PC-9 (cell line): ENCODE results near the gene EXTL1. TPM values are rescaled to one million over a fixed set of nuclear protein-coding genes. Genes with fewer than 3 reads are reported as not detected.

ENCODE experiments used
- BruUV-seq: library from RNA; stranded (reverse); fragments of 400-500 nt; replicated peaks from 2 replicates; lab custom pipeline; 2021; lab: Mats Ljungman, UMichigan
- CTCF ChIA-PET: fragments of 300-600 bp; sonication (Branson Sonifier 250); formaldehyde crosslinking; loops from one replicate; lab custom pipeline; 2022; ENCODE audit warnings: antibody characterized with exemption; lab: Charles Lee
- POLR2A ChIA-PET: fragments of 300-600 bp; sonication (Branson Sonifier 250); formaldehyde crosslinking; loops from one replicate; lab custom pipeline; 2022; ENCODE audit warnings: antibody characterized with exemption; ENCODE audit not compliant: unreplicated experiment; lab: Charles Lee
- DNase-seq, 2 experiments: peaks; one replicate each; pipeline versions ENCODE4 v3.0.0 to v3.0.0-alpha.2; 2015 to 2022; ENCODE audit warnings: mixed read lengths in 1 of 2
- H2AFZ ChIP-seq: fragments of 200-600 bp; sonication (generic); 2 replicates; pipeline ENCODE4 v1.8.1; 2017; ENCODE audit warnings: antibody characterized with exemption
- H3F3A ChIP-seq: fragments of 200-600 bp; sonication (generic); 2 replicates; pipeline ENCODE4 v1.8.1; 2017; ENCODE audit warnings: antibody characterized with exemption, mild to moderate bottlenecking, low read depth; ENCODE audit not compliant: insufficient read depth
- H3K27ac ChIP-seq: fragments of 200-600 bp; sonication (generic); 2 replicates; pipeline ENCODE4 v1.6.1; 2016; ENCODE audit warnings: mixed run types
- H3K27me3 ChIP-seq: fragments of 200-600 bp; sonication (generic); 2 replicates; pipeline ENCODE4 v1.6.1; 2016; ENCODE audit warnings: low read depth, mixed run types; ENCODE audit not compliant: insufficient read depth
- H3K36me3 ChIP-seq: fragments of 200-600 bp; sonication (generic); 2 replicates; pipeline ENCODE4 v1.6.1; 2016; ENCODE audit warnings: low read depth, mixed run types
- H3K4me1 ChIP-seq: fragments of 200-600 bp; sonication (generic); replicated peaks from 2 replicates; pipeline ENCODE4 v1.6.1; 2016; ENCODE audit warnings: mixed run types; ENCODE audit not compliant: insufficient read depth
- H3K4me2 ChIP-seq: fragments of 200-600 bp; sonication (generic); 2 replicates; pipeline ENCODE4 v1.6.1; 2017; ENCODE audit warnings: mixed run types
- H3K4me3 ChIP-seq: fragments of 200-600 bp; sonication (generic); 2 replicates; pipeline ENCODE4 v1.6.1; 2016; ENCODE audit warnings: mixed run types
- H3K79me2 ChIP-seq: fragments of 200-600 bp; sonication (generic); 2 replicates; pipeline ENCODE4 v1.6.1; 2017; ENCODE audit warnings: low read depth, mixed run types
- H3K9me2 ChIP-seq: fragments of 200-600 bp; sonication (generic); 2 replicates; pipeline ENCODE4 v1.8.1; 2017; ENCODE audit warnings: mild to moderate bottlenecking; ENCODE audit not compliant: insufficient read depth
- H3K9me3 ChIP-seq: fragments of 200-600 bp; sonication (generic); 2 replicates; pipeline ENCODE4 v1.8.1; 2016; ENCODE audit warnings: low read depth; ENCODE audit not compliant: insufficient read depth
- H4K20me1 ChIP-seq: fragments of 200-600 bp; sonication (generic); 2 replicates; pipeline ENCODE4 v1.8.1; 2017; ENCODE audit not compliant: insufficient read depth
- EZH2 ChIP-seq: fragments of 200-600 bp; sonication (generic); IDR thresholded peaks from 2 replicates; pipeline ENCODE4 v1.8.0; 2017; ENCODE audit warnings: antibody characterized with exemption, low read depth
- intact Hi-C: fragments of 100-400 bp; cut with micrococcal nuclease; formaldehyde crosslinking; loops from one replicate; pipeline ENCODE4 v1.10.0; 2022; ENCODE audit not compliant: unreplicated experiment
- total RNA-seq: library from RNA; stranded (reverse); gene quantifications from 2 replicates; pipeline ENCODE4 v1.2.3, GENCODE V29; 2021
- TF ChIP-seq, protein P1 (sequence below): fragments of 200-600 bp; sonication (generic); conservative IDR thresholded peaks from 2 replicates; pipeline ENCODE4 v1.6.1; 2017; ENCODE audit warnings: mixed run types, antibody characterized with exemption, mild to moderate bottlenecking, moderate library complexity

Gene EXTL1
- total RNA-seq, 1 experiment from 2014 or later = 0.13 TPM

GRCh38 chr1:26044971-26045721, 23.6 kb downstream of the EXTL1 start:
- TF ChIP-seq, protein P1, sequence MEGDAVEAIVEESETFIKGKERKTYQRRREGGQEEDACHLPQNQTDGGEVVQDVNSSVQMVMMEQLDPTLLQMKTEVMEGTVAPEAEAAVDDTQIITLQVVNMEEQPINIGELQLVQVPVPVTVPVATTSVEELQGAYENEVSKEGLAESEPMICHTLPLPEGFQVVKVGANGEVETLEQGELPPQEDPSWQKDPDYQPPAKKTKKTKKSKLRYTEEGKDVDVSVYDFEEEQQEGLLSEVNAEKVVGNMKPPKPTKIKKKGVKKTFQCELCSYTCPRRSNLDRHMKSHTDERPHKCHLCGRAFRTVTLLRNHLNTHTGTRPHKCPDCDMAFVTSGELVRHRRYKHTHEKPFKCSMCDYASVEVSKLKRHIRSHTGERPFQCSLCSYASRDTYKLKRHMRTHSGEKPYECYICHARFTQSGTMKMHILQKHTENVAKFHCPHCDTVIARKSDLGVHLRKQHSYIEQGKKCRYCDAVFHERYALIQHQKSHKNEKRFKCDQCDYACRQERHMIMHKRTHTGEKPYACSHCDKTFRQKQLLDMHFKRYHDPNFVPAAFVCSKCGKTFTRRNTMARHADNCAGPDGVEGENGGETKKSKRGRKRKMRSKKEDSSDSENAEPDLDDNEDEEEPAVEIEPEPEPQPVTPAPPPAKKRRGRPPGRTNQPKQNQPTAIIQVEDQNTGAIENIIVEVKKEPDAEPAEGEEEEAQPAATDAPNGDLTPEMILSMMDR = no peak
- no peak for TF ChIP-seq EZH2
- Histone ChIP-seq H3K36me3 (no peaks in the 10 kb centered on the region), H3K9me3 (no peaks in the 10 kb centered on the region), H3K4me3 (no peak overlapping the region), H2AFZ (no peak overlapping the region), H3K4me2 (no peak overlapping the region), H3K9me2 (no peaks in the 10 kb centered on the region), H3K27ac (no peak overlapping the region), H3K4me1 (no peaks in the 10 kb centered on the region), H4K20me1 (no peaks in the 10 kb centered on the region), H3F3A (no peaks in the 10 kb centered on the region), H3K79me2 (no peaks in the 10 kb centered on the region), H3K27me3 (peaks cover 8% of the 10 kb centered on the region; the same call in 1 of the 2 replicates)
- intact Hi-C loops = loop anchor here (5.0 kb wide), 1 partner anchor 407 kb away; no protein-coding TSS in a partner anchor
- DNase-seq = no peak
- BruUV-seq = no TSS peak
- ChIA-PET POLR2A (no interaction called here), CTCF (interaction anchor here (1.2 kb wide), 1 partner anchor 78 kb away, joined by 9 read pairs; no protein-coding TSS in a partner anchor)

DNA sequence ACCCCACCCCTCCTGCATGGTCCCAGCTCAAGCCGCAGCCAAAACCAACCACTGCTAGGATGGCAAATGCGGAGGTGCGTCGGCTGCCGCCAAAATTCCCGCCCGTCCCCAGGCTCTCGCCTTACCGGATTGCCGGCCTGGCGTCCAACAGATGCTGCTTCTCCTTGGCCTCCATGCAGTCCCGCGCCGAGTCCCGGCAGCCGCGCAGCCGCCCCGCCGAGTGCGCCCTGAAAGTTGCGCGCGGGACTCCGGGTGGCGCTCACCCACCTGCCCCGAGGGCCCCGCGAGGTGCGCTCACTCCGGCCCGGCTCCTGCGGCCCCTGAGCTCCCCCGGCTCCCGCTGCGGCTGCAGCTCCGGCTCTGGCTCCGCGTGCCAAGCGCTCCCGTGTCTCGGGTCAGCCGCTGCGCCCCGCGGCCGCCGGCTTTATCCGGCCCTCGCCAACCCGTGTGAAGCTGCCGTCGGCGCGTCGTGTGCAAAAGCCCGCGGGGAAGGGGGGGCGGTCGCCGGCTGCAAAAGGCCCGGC, 24.2 kb downstream of the EXTL1 start, which contains the start of gene SLC30A2:
TSS of gene SLC30A2 (minus strand) at position 397 of the 524 bp plus-strand sequence. CDS start at position 175, 222 bp downstream.
- CTCF ChIA-PET = interaction anchor here (1.2 kb wide), 1 partner anchor 78 kb away, joined by 9 read pairs; no protein-coding TSS in a partner anchor
- POLR2A ChIA-PET = no interaction called here
- intact Hi-C loops = loop anchor here (5.0 kb wide), 1 partner anchor 407 kb away; no protein-coding TSS in a partner anchor

More for the DNA sequence above, 24.2 kb downstream of the EXTL1 start, which contains the start of gene SLC30A2:
- Histone ChIP-seq H3K4me2 (no peak within 1 kb of the TSS), H3K4me3 (no peak within 1 kb of the TSS), H3K79me2 (no peaks in the 10 kb centered on the region), H3K36me3 (no peaks in the 10 kb centered on the region), H3K27me3 (peaks cover 8% of the 10 kb centered on the region; the same call in 1 of the 2 replicates), H3F3A (no peaks in the 10 kb centered on the region), H3K27ac (no peak within 1 kb of the TSS), H3K9me3 (no peaks in the 10 kb centered on the region), H3K9me2 (no peaks in the 10 kb centered on the region), H4K20me1 (no peaks in the 10 kb centered on the region), H3K4me1 (peaks cover 4% of the 10 kb centered on the region; the same call in 1 of the 2 replicates), H2AFZ (no peak within 1 kb of the TSS)
- BruUV-seq = no TSS peak
- no peak for DNase-seq
- TF ChIP-seq EZH2 = no peak
- TF ChIP-seq, protein P1 = no peak
